Activated T-cell treated with anti-CD3 and anti-CD28 coated beads for 48 hours (primary cell): ENCODE measurements around the gene RSPO1.

Source experiments
- DNase-seq: peaks from one replicate; pipeline ENCODE4 v3.0.0-alpha.2; 2020; ENCODE audit warnings: low read depth

The RSPO1 gene

DNA sequence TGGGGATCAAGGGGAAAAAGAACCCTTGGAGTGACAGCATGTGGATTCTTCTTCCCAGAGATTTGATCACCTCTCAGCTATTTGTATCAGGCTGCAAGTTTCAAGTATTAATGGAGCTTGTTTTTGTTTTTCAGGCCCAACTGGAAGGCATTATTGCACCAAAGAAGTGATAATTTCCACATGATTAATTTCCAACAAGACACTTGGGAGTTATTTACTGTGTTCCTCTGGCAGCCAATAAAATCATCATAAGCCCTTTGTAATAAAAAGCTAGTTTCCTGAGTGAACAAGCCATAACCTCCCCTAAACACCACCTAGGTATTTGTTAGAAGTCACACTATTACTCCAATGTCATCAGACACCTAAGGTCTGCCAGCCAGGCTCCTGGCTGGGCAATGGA, 69.8 kb downstream of the RSPO1 start:
- no peak for DNase-seq

DNA sequence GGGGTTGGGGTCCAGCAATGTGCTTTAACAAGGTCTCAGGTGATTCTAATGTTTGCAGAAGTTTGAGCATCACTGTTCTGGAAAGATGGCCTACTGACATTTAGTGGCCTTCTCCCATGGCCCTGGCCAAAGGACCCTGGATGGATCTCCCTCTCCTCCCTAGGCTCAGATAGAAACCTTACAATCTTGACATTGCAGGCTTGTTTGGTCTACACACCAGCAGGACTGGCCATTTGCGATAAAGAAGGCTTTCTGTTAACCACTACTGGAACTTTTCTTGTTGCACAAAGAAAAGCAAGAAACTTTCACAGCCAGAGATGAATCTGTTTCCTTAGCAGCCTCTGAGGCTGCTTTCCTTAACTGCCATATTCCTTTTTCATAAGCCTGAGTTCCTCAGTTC, 71.7 kb downstream of the RSPO1 start:
- DNase-seq, result no peak
